OCI-LY7 (cell line): Measurements from ENCODE around the gene LYVE1. TPM values are rescaled to one million over a fixed set of nuclear protein-coding genes. Genes with fewer than 3 reads are reported as not detected.
"Not testable (repeated sequence)": the region's sequence is repeated elsewhere in the genome, so short reads cannot be mapped to it uniquely, and the experiment has no call there.

Experiments
- BruUV-seq: library from RNA; stranded (reverse); fragments of 400-500 nt; replicated peaks from 2 replicates; lab custom pipeline; 2021; lab: Mats Ljungman, UMichigan
- CTCF ChIA-PET: fragments of 300-600 bp; sonication (Branson Sonifier 250); formaldehyde crosslinking; loops from one replicate; lab custom pipeline; 2022; ENCODE audit warnings: antibody characterized with exemption; ENCODE audit not compliant: unreplicated experiment; lab: Charles Lee
- POLR2A ChIA-PET: fragments of 300-600 bp; sonication (Branson Sonifier 250); formaldehyde crosslinking; loops from one replicate; lab custom pipeline; 2022; ENCODE audit warnings: antibody characterized with exemption; lab: Charles Lee
- DNase-seq: peaks from one replicate; pipeline ENCODE4 v3.0.0-alpha.2; 2015; ENCODE audit warnings: low spot score
- H2AFZ ChIP-seq: fragments of 200-600 bp; sonication (generic), shearing (Covaris generic); 2 replicates; pipeline ENCODE4 v1.6.1; 2014; ENCODE audit warnings: mild to moderate bottlenecking, antibody characterized with exemption, low read length, moderate library complexity
- H3K27ac ChIP-seq: fragments of 200-600 bp; sonication (generic); 2 replicates; pipeline ENCODE4 v1.5.1; 2014; ENCODE audit warnings: mixed run types, low read depth, mild to moderate bottlenecking, moderate library complexity, low read length, inconsistent platforms; ENCODE audit not compliant: poor library complexity, severe bottlenecking
- H3K36me3 ChIP-seq: fragments of 200-600 bp; sonication (generic); 2 replicates; pipeline ENCODE4 v1.6.1; 2014; ENCODE audit warnings: mild to moderate bottlenecking, antibody characterized with exemption, low read length, moderate library complexity, mixed read lengths; ENCODE audit not compliant: insufficient read depth
- H3K4me1 ChIP-seq: fragments of 200-600 bp; sonication (generic); 2 replicates; pipeline ENCODE4 v1.5.1; 2014; ENCODE audit warnings: mild to moderate bottlenecking, low read length; ENCODE audit not compliant: insufficient read depth, poor library complexity, severe bottlenecking
- H3K4me2 ChIP-seq: fragments of 200-600 bp; sonication (generic); 2 replicates; pipeline ENCODE4 v1.6.1; 2014; ENCODE audit warnings: mild to moderate bottlenecking, low read length
- H3K4me3 ChIP-seq: fragments of 200-600 bp; sonication (generic); 2 replicates; pipeline ENCODE4 v1.5.1; 2014; ENCODE audit warnings: mild to moderate bottlenecking, low read depth, low read length; ENCODE audit not compliant: poor library complexity, severe bottlenecking
- H3K79me2 ChIP-seq: fragments of 200-600 bp; sonication (generic); 2 replicates; pipeline ENCODE4 v1.6.1; 2016; ENCODE audit warnings: low read depth, mild to moderate bottlenecking, low read length, moderate library complexity, mixed read lengths; ENCODE audit not compliant: insufficient read depth
- H3K9me2 ChIP-seq: fragments of 200-600 bp; sonication (generic); 2 replicates; pipeline ENCODE4 v1.6.1; 2016; ENCODE audit warnings: mild to moderate bottlenecking, low read length, mixed read lengths; ENCODE audit not compliant: insufficient read depth
- H3K9me3 ChIP-seq: fragments of 200-600 bp; sonication (generic); 2 replicates; pipeline ENCODE4 v1.6.1; 2014; ENCODE audit warnings: mild to moderate bottlenecking, mixed run types, low read length, mixed read lengths
- H4K20me1 ChIP-seq: fragments of 200-600 bp; sonication (generic); 2 replicates; pipeline ENCODE4 v1.6.1; 2014; ENCODE audit warnings: mild to moderate bottlenecking, antibody characterized with exemption, low read length, moderate library complexity, mixed read lengths; ENCODE audit not compliant: insufficient read depth
- EZH2phosphoT487 ChIP-seq: fragments of 200-600 bp; sonication (generic); IDR thresholded peaks from 2 replicates; pipeline ENCODE4 v1.6.1; 2018; ENCODE audit warnings: low read depth, borderline replicate concordance, mild to moderate bottlenecking, mixed run types, antibody characterized with exemption, low read length, moderate library complexity, mixed read lengths
- intact Hi-C: fragments of 100-400 bp; cut with micrococcal nuclease; formaldehyde crosslinking; loops from one replicate; pipeline ENCODE4 v1.10.0; 2022; ENCODE audit not compliant: unreplicated experiment
- total RNA-seq, 2 experiments: library from RNA; depleted of rRNA in 1 of 2; stranded (reverse); fragments of >200 nt in 1 of 2; shearing (Covaris generic) in 1 of 2; gene quantifications; 2 replicates each; pipeline ENCODE4 v1.2.3, GENCODE V29; 2014 to 2022
- TF ChIP-seq, protein P1 (sequence below): fragments of 200-600 bp; sonication (generic); conservative IDR thresholded peaks from 2 replicates; pipeline ENCODE4 v1.5.1; 2014; ENCODE audit warnings: mild to moderate bottlenecking, antibody characterized with exemption, low read length, moderate library complexity, mixed read lengths

Gene LYVE1
- total RNA-seq, 2 experiments from 2014 or later, result not detected

GRCh38 chr11:10597877-10598351 is 29.4 kb upstream of the LYVE1 start:
- intact Hi-C loops, result no loop called here

GRCh38 chr11:10595840-10596239 is 27.4 kb upstream of the LYVE1 start:
- BruUV-seq, intact Hi-C loops, H3K4me2 ChIP-seq, H2AFZ ChIP-seq, H3K79me2 ChIP-seq, DNase-seq, H3K9me2 ChIP-seq, CTCF ChIA-PET, H3K27ac ChIP-seq, H3K9me3 ChIP-seq, H3K36me3 ChIP-seq, H3K4me3 ChIP-seq, H3K4me1 ChIP-seq, POLR2A ChIA-PET, H4K20me1 ChIP-seq: not testable (repeated sequence)

More at GRCh38 chr11:10597877-10598351, 29.4 kb upstream of the LYVE1 start:
- TF ChIP-seq EZH2phosphoT487, result no peak
- TF ChIP-seq, protein P1, sequence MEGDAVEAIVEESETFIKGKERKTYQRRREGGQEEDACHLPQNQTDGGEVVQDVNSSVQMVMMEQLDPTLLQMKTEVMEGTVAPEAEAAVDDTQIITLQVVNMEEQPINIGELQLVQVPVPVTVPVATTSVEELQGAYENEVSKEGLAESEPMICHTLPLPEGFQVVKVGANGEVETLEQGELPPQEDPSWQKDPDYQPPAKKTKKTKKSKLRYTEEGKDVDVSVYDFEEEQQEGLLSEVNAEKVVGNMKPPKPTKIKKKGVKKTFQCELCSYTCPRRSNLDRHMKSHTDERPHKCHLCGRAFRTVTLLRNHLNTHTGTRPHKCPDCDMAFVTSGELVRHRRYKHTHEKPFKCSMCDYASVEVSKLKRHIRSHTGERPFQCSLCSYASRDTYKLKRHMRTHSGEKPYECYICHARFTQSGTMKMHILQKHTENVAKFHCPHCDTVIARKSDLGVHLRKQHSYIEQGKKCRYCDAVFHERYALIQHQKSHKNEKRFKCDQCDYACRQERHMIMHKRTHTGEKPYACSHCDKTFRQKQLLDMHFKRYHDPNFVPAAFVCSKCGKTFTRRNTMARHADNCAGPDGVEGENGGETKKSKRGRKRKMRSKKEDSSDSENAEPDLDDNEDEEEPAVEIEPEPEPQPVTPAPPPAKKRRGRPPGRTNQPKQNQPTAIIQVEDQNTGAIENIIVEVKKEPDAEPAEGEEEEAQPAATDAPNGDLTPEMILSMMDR, result no peak
- H3K79me2 ChIP-seq, result no peaks in the 10 kb centered on the region
- ChIA-PET CTCF (no interaction called here), POLR2A (interaction anchor here (0.7 to 1.2 kb wide), 4 partner anchors 13 to 195 kb away, joined by 3 to 5 read pairs (median 4); no protein-coding TSS in a partner anchor)
- no peaks in the 10 kb centered on the region for H3K36me3 ChIP-seq
- H3K4me2 ChIP-seq, result no peak overlapping the region
- no peaks in the 10 kb centered on the region for H3K4me1 ChIP-seq
- no peak overlapping the region for H2AFZ ChIP-seq
- no TSS peak for BruUV-seq
- H3K27ac ChIP-seq, result no peak overlapping the region
- H3K9me2 ChIP-seq, result no peaks in the 10 kb centered on the region
- no peaks in the 10 kb centered on the region for H3K9me3 ChIP-seq
- no peak overlapping the region for H3K4me3 ChIP-seq
- DNase-seq, result no peak
- no peaks in the 10 kb centered on the region for H4K20me1 ChIP-seq

GRCh38 chr11:10594407-10594806 is 25.9 kb upstream of the LYVE1 start:
- intact Hi-C loops, result no loop called here
- TF ChIP-seq EZH2phosphoT487, result no peak
- TF ChIP-seq, protein P1, result no peak
- Histone ChIP-seq H3K36me3 (no peaks in the 10 kb centered on the region), H2AFZ (no peak overlapping the region), H3K4me2 (no peak overlapping the region), H3K9me3 (no peaks in the 10 kb centered on the region), H3K9me2 (no peaks in the 10 kb centered on the region), H3K4me1 (no peaks in the 10 kb centered on the region), H3K27ac (no peak overlapping the region), H3K4me3 (no peak overlapping the region), H3K79me2 (no peaks in the 10 kb centered on the region), H4K20me1 (no peaks in the 10 kb centered on the region)
- no TSS peak for BruUV-seq
- ChIA-PET CTCF (no interaction called here), POLR2A (interaction anchor here (0.6 to 1.1 kb wide), 2 partner anchors 14 to 393 kb away, joined by 4 read pairs; no protein-coding TSS in a partner anchor)
- DNase-seq, result no peak
